ENCODE results near the gene ATG2A. TPM values are rescaled to one million over a fixed set of nuclear protein-coding genes. Genes with fewer than 3 reads are reported as not detected.
A peak's percentile ranks its signal among the peaks of the same experiment; 100 is the strongest.

The ATG2A gene
- total and polyA plus RNA-seq, 10 of the 15 experiments (the other 5 are each of a cell fraction or from before 2014, with no cell fraction given): 0.08 to 19.0 (median 4.6) TPM

- TF ChIP-seq WRNIP1 (IDR thresholded peaks at IDR 0.05; ENCODE audit: borderline replicate concordance, low read depth, low read length) (no peak), DPF2 (IDR thresholded peaks at IDR 0.05) (peak; percentile 16; the same call in 1 of the 2 replicates), ZBTB4 (CRISPR knock-in tag; IDR thresholded peaks at IDR 0.05) (no peak), ZNF207 (IDR thresholded peaks at IDR 0.05; ENCODE audit: borderline replicate concordance) (0 out of 2 replicates have a peak, but pooled peaks have one; percentile 17), SIX5 (IDR thresholded peaks at IDR 0.05; ENCODE audit: low read depth, low read length, severe bottlenecking) (no peak), SRF (IDR thresholded peaks at IDR 0.05; ENCODE audit: low read depth in 2 of 2, low read length in 2 of 2) (no peak), RBBP5 (conservative IDR thresholded peaks at IDR 0.05) (no peak), KDM1A (IDR thresholded peaks at IDR 0.05; ENCODE audit: borderline replicate concordance) (no peak), NFYB (IDR thresholded peaks at IDR 0.05; ENCODE audit: insufficient read depth, low read depth, low read length) (no peak), FOXM1 (IDR thresholded peaks at IDR 0.05; ENCODE audit: low read depth, low read length) (no peak), E2F4 (IDR thresholded peaks at IDR 0.05; ENCODE audit: low read depth, low read length) (no peak), NRF1 (conservative IDR thresholded peaks at IDR 0.05; ENCODE audit: low read depth, low read length) (no peak), FOXK2 (IDR thresholded peaks at IDR 0.05) (no peak), ZNF217 (IDR thresholded peaks at IDR 0.05) (peak; percentile 81), SREBF2 (IDR thresholded peaks at IDR 0.05; ENCODE audit: low read length) (no peak), POLR2AphosphoS5 (IDR thresholded peaks at IDR 0.05; ENCODE audit: low read length) (peak; percentile 58), RCOR1 (conservative IDR thresholded peaks at IDR 0.05; ENCODE audit: low read depth, low read length) (no peak), PRDM15 (CRISPR knock-in tag; IDR thresholded peaks at IDR 0.05) (no peak), NR2F1 (conservative IDR thresholded peaks at IDR 0.05) (peak; percentile 70), SREBF1 (IDR thresholded peaks at IDR 0.05; ENCODE audit: low read length) (no peak), MTA2 (IDR thresholded peaks at IDR 0.05; ENCODE audit: low read depth) (peak; percentile 77), EZH2 (IDR thresholded peaks at IDR 0.05; ENCODE audit: borderline replicate concordance, control insufficient read depth, low read depth, low read length) (no peak), BRCA1 (IDR thresholded peaks at IDR 0.05; ENCODE audit: low read depth, low read length) (no peak), RFX5 (IDR thresholded peaks at IDR 0.05; ENCODE audit: low read depth, low read length) (no peak)
Observed at GRCh38 chr11:64865286-64866172, 51.5 kb downstream of the ATG2A start (continued).
